Upper lobe of left lung (tissue), 6 donors: ENCODE results near the gene NEURL4. TPM values are rescaled to one million over a fixed set of nuclear protein-coding genes. Genes with fewer than 3 reads are reported as not detected.
"Not testable (repeated sequence)": the region's sequence is repeated elsewhere in the genome, so short reads cannot be mapped to it uniquely, and the experiment has no call there.

Experiments used
- ATAC-seq, 2 donors: fragments of 200-7000 bp; cut with Tn5 transposase; one replicate each; pipeline ENCODE4 v1.9.1; 2022; ENCODE audit warnings: mild to moderate bottlenecking in 2 of 2, moderate library complexity in 2 of 2; ENCODE audit not compliant: low FRiP score in 2 of 2
- DNase-seq, 2 donors: peaks; one replicate each; pipeline ENCODE4 v3.0.0-alpha.2; 2019 to 2020
- H3K27ac ChIP-seq, 4 donors: fragments of 200-600 bp; sonication (generic); one replicate each; pipeline ENCODE4 v1.5.1; 2016 to 2019
- H3K27me3 ChIP-seq, 4 donors: fragments of 200-600 bp; sonication (generic); one replicate each; pipeline ENCODE4 v1.5.1; 2017 to 2019
- H3K36me3 ChIP-seq, 4 donors: fragments of 200-600 bp; sonication (generic); one replicate each; pipeline ENCODE4 v1.5.1; 2016 to 2019
- H3K4me1 ChIP-seq, 4 donors: fragments of 200-600 bp; sonication (generic); one replicate each; pipeline ENCODE4 v1.5.1; 2018 to 2019
- H3K4me3 ChIP-seq, 4 donors: fragments of 200-600 bp; sonication (generic); one replicate each; pipeline ENCODE4 v1.5.1; 2017 to 2019; ENCODE audit warnings: mild to moderate bottlenecking in 2 of 4, moderate library complexity in 1 of 4
- H3K9me3 ChIP-seq, 4 donors: fragments of 200-600 bp; sonication (generic); one replicate each; pipeline ENCODE4 v1.5.1; 2018 to 2019
- EP300 ChIP-seq, 4 donors: sonication (generic); formaldehyde crosslinking; IDR thresholded peaks; one replicate each; pipeline ENCODE4 v1.5.1; 2017; ENCODE audit warnings: antibody characterized with exemption in 4 of 4, control low read depth in 2 of 4
- POLR2A ChIP-seq, 4 donors: fragments of 450-650 bp; IDR thresholded peaks; one replicate each; pipeline ENCODE4 v1.5.1; 2016 to 2017; ENCODE audit warnings: antibody characterized with exemption in 4 of 4, mild to moderate bottlenecking in 2 of 4
- POLR2AphosphoS5 ChIP-seq, 2 donors: sonication (generic); formaldehyde crosslinking; IDR thresholded peaks; one replicate each; pipeline ENCODE4 v1.5.1; 2017; ENCODE audit warnings: antibody characterized with exemption in 2 of 2
- WGBS, 2 donors: methylation state at CpG; one replicate each; pipeline ENCODE4 v1.1.5; 2017 to 2018; 5-methylcytosine and 5-hydroxymethylcytosine counted together
- total RNA-seq, 6 donors: library from RNA; depleted of rRNA in 4 of 6; stranded (reverse); fragments of >200 nt in 4 of 6; gene quantifications; one replicate each; pipeline versions ENCODE4 v1.1.0 to v1.2.1, GENCODE V29; 2016 to 2021
- TF ChIP-seq, protein P1 (sequence below), 6 experiments: fragments of 450-650 bp in 4 of 6; fragments of 200-600 bp in 2 of 6; sonication (generic) in 2 of 6; IDR thresholded peaks; one replicate each; pipeline ENCODE4 v1.5.1; 2016 to 2019; ENCODE audit warnings: antibody characterized with exemption in 6 of 6
- donor health status: DM: no; HTN: no; CAD: no; lungs with moderate emphysema.
- donor health status: DM: no; HTN: yes; CAD: no; lungs with severe emphysema.

The NEURL4 gene
- total RNA-seq, 6 donors from 2014 or later, result 14.2 to 77.5 (median 37.5) TPM

DNA sequence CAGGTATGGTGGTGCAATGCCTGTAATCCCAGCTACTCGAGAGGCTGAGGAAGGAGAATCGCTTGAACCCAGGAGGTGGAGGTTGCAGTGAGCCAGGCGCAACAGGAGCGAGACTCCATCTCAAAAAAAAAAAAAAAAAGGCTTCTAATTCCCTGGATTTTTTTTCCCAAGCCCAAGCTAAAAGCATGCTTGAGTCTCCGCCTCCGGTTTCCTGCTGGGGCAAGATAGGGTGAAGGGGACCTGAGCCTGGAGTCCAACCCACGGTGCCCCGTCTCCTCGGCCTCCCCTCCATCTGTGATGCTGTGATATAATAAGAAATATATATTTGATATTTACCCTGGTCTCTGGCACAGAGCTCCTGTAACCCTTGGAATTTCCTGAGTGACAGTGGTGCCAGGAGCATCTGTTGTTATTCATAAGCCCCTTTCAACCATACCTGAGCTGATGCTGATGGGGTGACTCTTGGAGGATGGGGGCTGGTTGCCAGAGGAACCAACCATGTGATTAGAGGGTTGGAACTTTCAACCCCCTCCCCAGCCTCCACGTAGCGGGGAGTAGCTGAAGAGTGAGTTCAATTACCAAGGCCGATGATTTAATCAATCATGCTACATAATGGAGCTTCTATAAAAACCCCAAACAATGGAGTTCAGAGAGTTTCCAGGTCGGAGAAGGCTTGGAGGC, 38.9 kb upstream of the NEURL4 start:
- H3K4me1 ChIP-seq, result no peaks in the 10 kb centered on the region
- no peak overlapping the region for H3K4me3 ChIP-seq
- no peak for DNase-seq
- H3K36me3 ChIP-seq, result no peaks in the 10 kb centered on the region
- 76 to 77% methylated on average over 13 of the region's 13 CpGs for WGBS, 2 donors
- no peak overlapping the region for H3K27ac ChIP-seq
- H3K9me3 ChIP-seq, result no peaks in the 10 kb centered on the region
- no peak for ATAC-seq
- H3K27me3 ChIP-seq, result no peaks in the 10 kb centered on the region
- TF ChIP-seq POLR2A (IDR thresholded peaks at IDR 0.05) (no peak), EP300 (IDR thresholded peaks at IDR 0.05) (no peak), POLR2AphosphoS5 (IDR thresholded peaks at IDR 0.05) (no peak)
- TF ChIP-seq, protein P1, sequence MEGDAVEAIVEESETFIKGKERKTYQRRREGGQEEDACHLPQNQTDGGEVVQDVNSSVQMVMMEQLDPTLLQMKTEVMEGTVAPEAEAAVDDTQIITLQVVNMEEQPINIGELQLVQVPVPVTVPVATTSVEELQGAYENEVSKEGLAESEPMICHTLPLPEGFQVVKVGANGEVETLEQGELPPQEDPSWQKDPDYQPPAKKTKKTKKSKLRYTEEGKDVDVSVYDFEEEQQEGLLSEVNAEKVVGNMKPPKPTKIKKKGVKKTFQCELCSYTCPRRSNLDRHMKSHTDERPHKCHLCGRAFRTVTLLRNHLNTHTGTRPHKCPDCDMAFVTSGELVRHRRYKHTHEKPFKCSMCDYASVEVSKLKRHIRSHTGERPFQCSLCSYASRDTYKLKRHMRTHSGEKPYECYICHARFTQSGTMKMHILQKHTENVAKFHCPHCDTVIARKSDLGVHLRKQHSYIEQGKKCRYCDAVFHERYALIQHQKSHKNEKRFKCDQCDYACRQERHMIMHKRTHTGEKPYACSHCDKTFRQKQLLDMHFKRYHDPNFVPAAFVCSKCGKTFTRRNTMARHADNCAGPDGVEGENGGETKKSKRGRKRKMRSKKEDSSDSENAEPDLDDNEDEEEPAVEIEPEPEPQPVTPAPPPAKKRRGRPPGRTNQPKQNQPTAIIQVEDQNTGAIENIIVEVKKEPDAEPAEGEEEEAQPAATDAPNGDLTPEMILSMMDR (IDR thresholded peaks at IDR 0.05), result no peak

DNA sequence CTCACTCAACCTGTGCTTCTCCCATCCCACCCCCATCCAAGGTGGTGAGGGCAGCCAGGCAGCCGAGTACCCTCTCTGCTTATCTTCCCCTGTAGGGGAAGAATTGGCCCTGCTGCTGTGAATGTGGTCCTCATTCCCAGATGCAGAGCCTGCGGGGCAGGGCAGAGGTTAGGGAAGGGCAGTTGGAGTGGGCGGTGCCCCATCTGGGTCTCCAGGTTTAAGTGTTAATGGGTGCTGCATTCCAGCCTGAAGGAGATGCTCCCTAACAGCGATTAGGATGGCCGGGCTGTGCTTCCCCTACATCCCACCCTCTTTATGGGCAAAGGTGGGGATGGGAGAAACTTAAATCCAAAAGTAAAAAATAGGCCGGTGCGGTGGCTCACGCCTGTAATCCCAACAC, 37.9 kb upstream of the NEURL4 start:
- WGBS, 2 donors, result 88 to 89% methylated on average over 7 to 8 of the region's 8 CpGs
- ATAC-seq, result no peak

DNA sequence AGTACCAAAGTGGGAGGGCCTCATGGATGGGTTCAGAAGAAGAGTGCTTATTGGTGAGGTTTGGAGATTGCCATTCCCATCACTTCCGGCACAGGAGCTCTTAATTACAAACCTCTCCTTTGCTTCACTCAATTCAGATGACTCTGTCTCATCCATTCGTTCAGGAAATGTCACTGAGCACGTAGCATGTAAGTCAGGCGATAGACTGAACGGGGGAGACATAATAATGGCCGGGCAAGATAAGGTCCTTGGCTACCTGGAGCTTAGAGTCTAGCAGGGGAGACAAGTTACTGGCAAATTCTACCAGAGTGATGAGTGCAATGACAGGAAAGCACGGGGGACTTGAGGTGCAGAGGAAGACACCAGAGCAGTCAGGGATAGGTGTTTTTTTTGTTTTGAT, 36.8 kb upstream of the NEURL4 start:
- H3K4me3 ChIP-seq, H3K36me3 ChIP-seq, H3K27ac ChIP-seq, H3K27me3 ChIP-seq, DNase-seq, H3K4me1 ChIP-seq, ATAC-seq, H3K9me3 ChIP-seq: not testable (repeated sequence)
- 87 to 88% methylated on average over 6 of the region's 7 CpGs for WGBS, 2 donors

More for the DNA sequence above, 37.9 kb upstream of the NEURL4 start:
- DNase-seq, result no peak
- Histone ChIP-seq H3K4me1 (no peaks in the 10 kb centered on the region), H3K9me3 (no peaks in the 10 kb centered on the region), H3K36me3 (no peaks in the 10 kb centered on the region), H3K27me3 (no peaks in the 10 kb centered on the region), H3K4me3 (no peak overlapping the region), H3K27ac (no peak overlapping the region)
- TF ChIP-seq POLR2AphosphoS5 (IDR thresholded peaks at IDR 0.05) (no peak), POLR2A (IDR thresholded peaks at IDR 0.05) (no peak)
- TF ChIP-seq, protein P1 (IDR thresholded peaks at IDR 0.05), result no peak

DNA sequence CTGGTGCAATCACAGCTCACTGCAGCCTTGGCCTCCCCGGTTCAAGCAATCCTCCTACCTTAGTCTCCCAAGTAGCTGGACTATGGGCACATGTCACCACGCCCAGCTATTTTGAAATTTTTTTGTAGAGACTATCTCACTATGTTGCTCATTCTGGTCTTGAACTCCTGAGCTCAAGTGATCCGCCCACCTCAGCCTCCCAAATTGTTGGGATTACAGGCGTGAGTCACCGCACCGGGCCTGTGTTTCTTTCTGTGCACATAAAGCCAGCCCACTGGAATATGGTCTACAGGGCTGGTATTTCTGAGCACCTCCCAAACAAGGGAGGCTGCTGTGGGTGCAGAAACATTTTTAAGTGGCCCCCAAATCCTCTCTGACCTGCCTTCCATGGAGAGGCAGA, 34.2 kb upstream of the NEURL4 start:
- TF ChIP-seq, protein P1 (IDR thresholded peaks at IDR 0.05), result no peak
- 90 to 95% methylated on average over 6 of the region's 6 CpGs for WGBS, 2 donors
- no peak overlapping the region for H3K27ac ChIP-seq

DNA sequence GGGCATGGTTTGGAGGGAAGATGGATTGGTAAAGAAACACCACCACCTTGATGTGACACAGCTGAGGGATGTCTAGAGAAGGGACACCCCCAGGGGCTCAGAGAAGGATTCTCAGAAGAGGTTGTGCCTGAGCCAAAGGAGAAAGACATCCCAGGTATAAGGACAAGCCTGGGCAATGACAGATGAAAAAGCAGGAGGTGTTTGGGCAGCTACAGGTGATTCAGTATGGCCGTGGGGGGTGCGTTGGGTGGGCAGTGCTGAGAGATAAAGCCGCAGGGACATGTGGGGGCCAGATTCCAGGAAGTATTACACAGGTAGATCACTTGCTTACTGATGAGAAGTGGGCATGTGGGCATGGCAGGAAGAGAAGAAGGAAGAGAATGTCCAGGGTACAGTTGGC, 32.8 kb upstream of the NEURL4 start:
- WGBS, 2 donors, result 52 to 67% methylated on average over 3 of the region's 3 CpGs
- Histone ChIP-seq H3K9me3 (no peaks in the 10 kb centered on the region), H3K4me1 (no peaks in the 10 kb centered on the region), H3K4me3 (no peak overlapping the region), H3K27ac (no peak overlapping the region), H3K36me3 (no peaks in the 10 kb centered on the region), H3K27me3 (no peaks in the 10 kb centered on the region)
- DNase-seq (no peak), ATAC-seq (no peak)
- no peak for TF ChIP-seq EP300 (IDR thresholded peaks at IDR 0.05)
- TF ChIP-seq, protein P1 (IDR thresholded peaks at IDR 0.05), result no peak
- no peak for TF ChIP-seq POLR2AphosphoS5 (IDR thresholded peaks at IDR 0.05)
- TF ChIP-seq POLR2A (IDR thresholded peaks at IDR 0.05), result no peak

More for the DNA sequence above, 34.2 kb upstream of the NEURL4 start:
- H3K4me3 ChIP-seq, result no peak overlapping the region
- no peak for DNase-seq
- no peaks in the 10 kb centered on the region for H3K27me3 ChIP-seq
- H3K4me1 ChIP-seq, result no peaks in the 10 kb centered on the region
- no peaks in the 10 kb centered on the region for H3K36me3 ChIP-seq
- no peak for ATAC-seq
- H3K9me3 ChIP-seq, result no peaks in the 10 kb centered on the region
